GM19395 (cell line): Measurements from ENCODE around the gene CMIP.

Experiments
- ATAC-seq: cut with Tn5 transposase; IDR thresholded peaks from one replicate; pipeline ENCODE4 v1.9.1; 2021; ENCODE audit warnings: mild to moderate bottlenecking, moderate library complexity; ENCODE audit not compliant: unreplicated experiment

Gene CMIP

GRCh38 chr16:81693041-81693743, 248.6 kb downstream of the CMIP start:
- no peak for ATAC-seq

GRCh38 chr16:81693744-81694303, 249.2 kb downstream of the CMIP start:
- no peak for ATAC-seq

GRCh38 chr16:81694494-81695280, 250.1 kb downstream of the CMIP start:
- ATAC-seq = no peak

- no peak for ATAC-seq
Measured at GRCh38 chr16:81695321-81696165, 250.9 kb downstream of the CMIP start.

GRCh38 chr16:81696166-81696960, 251.8 kb downstream of the CMIP start:
- no peak for ATAC-seq

- no peak for ATAC-seq
Measured at GRCh38 chr16:81696961-81697615, 252.5 kb downstream of the CMIP start.

GRCh38 chr16:81697616-81698309, 253.2 kb downstream of the CMIP start:
- ATAC-seq = no peak

GRCh38 chr16:81698310-81698641, 253.7 kb downstream of the CMIP start:
- no peak for ATAC-seq

- ATAC-seq = no peak
Measured at GRCh38 chr16:81699596-81699995, 255.0 kb downstream of the CMIP start.

- no peak for ATAC-seq
Measured at GRCh38 chr16:81700071-81700779, 255.6 kb downstream of the CMIP start.

- no peak for ATAC-seq
Measured at GRCh38 chr16:81700780-81701165, 256.2 kb downstream of the CMIP start.

GRCh38 chr16:81701296-81701970, 256.8 kb downstream of the CMIP start:
- no peak for ATAC-seq

GRCh38 chr16:81702506-81702905, 257.9 kb downstream of the CMIP start:
- no peak for ATAC-seq

GRCh38 chr16:81703177-81704155, 258.9 kb downstream of the CMIP start:
- no peak for ATAC-seq

- no peak for ATAC-seq
Measured at GRCh38 chr16:81705261-81705660, 260.7 kb downstream of the CMIP start.

GRCh38 chr16:81706327-81707295, 262.0 kb downstream of the CMIP start:
- no peak for ATAC-seq
